ENCODE measurements around the gene PPP1R15B. TPM values are rescaled to one million over a fixed set of nuclear protein-coding genes. Genes with fewer than 3 reads are reported as not detected.

The PPP1R15B gene
- total RNA-seq, 4 donors from 2014 or later = 20.5 to 58.9 (median 46.4) TPM

DNA sequence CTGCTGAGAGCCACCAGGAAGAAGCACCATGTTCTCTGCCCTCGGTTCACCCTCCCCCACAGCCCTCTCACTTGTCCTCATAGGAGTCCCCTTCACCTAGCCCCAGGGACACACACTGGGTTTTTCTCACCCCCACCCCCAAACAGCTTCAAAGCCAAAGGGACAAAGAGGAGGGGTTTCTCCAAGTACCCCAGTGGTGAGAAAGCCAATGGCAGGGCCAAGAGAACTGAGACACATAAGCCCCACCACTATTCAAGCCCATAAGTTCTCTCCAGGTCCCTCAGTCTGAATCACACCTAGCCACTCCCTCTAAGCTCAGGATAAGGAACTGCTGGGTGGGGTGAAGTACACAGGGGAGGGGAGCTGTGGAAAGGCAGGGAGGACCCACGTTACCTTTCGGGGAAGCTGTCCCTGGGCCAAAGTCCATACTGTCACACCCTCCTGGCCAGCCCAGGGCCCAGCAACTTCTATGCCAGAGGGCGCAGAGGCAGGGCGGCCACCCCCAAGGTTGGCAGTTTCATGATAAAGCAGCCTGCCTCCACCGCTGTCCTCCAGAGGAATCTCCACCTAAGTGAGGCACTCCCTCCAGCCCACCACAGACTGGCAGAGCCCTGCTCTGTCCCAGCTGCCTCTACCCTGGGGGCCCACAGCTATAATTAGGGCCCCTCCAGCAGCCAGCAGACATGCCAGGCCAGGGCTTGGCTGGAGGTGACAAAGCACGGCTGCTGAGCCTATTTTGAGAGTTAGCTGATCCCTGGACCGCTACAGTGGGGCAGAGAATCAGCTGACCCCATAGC lies 39.0 kb upstream of the PPP1R15B start:
- H3K36me3 ChIP-seq = no peaks in the 10 kb centered on the region
- TF ChIP-seq, protein P1, sequence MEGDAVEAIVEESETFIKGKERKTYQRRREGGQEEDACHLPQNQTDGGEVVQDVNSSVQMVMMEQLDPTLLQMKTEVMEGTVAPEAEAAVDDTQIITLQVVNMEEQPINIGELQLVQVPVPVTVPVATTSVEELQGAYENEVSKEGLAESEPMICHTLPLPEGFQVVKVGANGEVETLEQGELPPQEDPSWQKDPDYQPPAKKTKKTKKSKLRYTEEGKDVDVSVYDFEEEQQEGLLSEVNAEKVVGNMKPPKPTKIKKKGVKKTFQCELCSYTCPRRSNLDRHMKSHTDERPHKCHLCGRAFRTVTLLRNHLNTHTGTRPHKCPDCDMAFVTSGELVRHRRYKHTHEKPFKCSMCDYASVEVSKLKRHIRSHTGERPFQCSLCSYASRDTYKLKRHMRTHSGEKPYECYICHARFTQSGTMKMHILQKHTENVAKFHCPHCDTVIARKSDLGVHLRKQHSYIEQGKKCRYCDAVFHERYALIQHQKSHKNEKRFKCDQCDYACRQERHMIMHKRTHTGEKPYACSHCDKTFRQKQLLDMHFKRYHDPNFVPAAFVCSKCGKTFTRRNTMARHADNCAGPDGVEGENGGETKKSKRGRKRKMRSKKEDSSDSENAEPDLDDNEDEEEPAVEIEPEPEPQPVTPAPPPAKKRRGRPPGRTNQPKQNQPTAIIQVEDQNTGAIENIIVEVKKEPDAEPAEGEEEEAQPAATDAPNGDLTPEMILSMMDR (IDR thresholded peaks at IDR 0.05) = no peak
- no peak for TF ChIP-seq POLR2A (IDR thresholded peaks at IDR 0.05)
- no peaks in the 10 kb centered on the region for H3K9me3 ChIP-seq
- DNase-seq = no peak
- no peak overlapping the region for H3K4me3 ChIP-seq
- no peaks in the 10 kb centered on the region for H3K27me3 ChIP-seq
- intact Hi-C loops (cut with DNase I; ENCODE audit: low total_unique reads) = no loop called here
- no peaks in the 10 kb centered on the region for H3K4me1 ChIP-seq
- H3K27ac ChIP-seq = peak overlapping the region; percentile 57 to 65

DNA sequence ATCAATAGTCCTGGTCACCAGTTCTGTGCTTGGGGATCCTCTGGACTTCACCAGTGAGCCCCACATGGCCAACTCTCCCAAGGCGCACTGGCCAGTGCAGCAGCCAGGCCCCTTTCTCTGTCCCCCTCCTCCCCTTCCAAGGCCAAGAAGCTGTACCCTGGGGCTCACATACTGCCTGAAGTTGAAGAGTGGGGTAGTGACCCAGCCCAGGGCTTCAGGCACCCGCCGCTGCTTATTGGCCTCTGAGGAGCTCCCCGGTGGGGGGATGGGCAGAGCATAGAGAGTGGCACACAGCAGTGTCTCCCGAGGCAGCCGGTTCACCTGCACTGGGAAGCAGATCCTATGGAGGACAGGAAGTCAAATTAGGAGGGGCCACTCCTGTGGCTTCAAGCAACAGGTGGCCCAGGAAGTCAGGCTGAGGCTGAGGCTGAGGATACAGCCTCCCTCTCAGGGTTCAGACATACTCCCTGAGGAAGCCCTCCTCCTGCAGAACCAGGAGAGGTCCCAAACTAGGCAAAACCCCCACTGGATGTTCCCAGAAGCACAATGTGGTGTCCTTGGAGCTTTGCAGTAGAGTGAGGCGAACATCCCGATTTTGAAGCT lies 38.2 kb upstream of the PPP1R15B start:
- H3K27ac ChIP-seq = peak overlapping the region in 1 of 2 donors; percentile 57
- DNase-seq = no peak
- TF ChIP-seq POLR2A (IDR thresholded peaks at IDR 0.05) = no peak
- TF ChIP-seq, protein P1 (IDR thresholded peaks at IDR 0.05) = no peak

DNA sequence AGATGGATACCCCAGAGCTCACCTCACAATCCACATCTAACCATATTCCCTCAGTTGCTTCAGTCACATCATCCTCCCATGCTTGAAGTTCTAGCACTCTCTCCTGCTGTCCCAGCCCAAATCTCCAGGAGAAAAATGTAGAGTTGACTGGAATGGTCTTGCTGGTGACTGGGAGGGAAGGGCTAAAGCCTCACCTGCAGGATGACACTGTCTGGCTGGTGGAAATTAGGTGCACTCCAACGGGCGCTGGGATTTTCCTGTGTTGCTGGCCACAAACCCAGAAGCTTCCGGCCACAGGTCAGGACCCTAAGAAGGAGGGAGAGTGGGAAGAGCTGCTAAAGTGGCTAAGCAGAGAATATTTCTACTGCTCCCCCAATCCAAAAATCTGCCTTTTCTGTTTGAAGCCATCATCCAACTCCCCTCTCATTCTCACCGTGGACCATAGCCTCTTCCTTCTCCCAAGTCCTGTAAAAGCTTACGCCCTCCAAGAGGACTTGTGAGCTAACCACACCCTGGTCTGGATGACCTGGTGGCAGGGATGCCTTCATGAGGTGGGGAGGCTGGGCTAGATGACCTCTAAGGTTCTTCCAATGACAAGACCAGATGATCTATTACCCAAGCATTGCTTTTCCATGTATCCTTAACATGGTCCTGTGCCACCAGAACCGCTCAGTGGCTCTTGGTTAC lies 37.5 kb upstream of the PPP1R15B start:
- no peak overlapping the region for H3K4me3 ChIP-seq
- no peaks in the 10 kb centered on the region for H3K9me3 ChIP-seq
- no peak for DNase-seq
- no peak for TF ChIP-seq POLR2A (IDR thresholded peaks at IDR 0.05)
- TF ChIP-seq, protein P1 (IDR thresholded peaks at IDR 0.05) = no peak
- no peaks in the 10 kb centered on the region for H3K4me1 ChIP-seq
- H3K27me3 ChIP-seq = no peaks in the 10 kb centered on the region
- no peaks in the 10 kb centered on the region for H3K36me3 ChIP-seq
- intact Hi-C loops (cut with DNase I; ENCODE audit: low total_unique reads) = loop anchor here (5.0 kb wide), 1 partner anchor 53 kb away; no protein-coding TSS in a partner anchor
- no peak overlapping the region for H3K27ac ChIP-seq

More for the DNA sequence above, 38.2 kb upstream of the PPP1R15B start:
- Histone ChIP-seq H3K27me3 (no peaks in the 10 kb centered on the region), H3K4me1 (no peaks in the 10 kb centered on the region), H3K9me3 (no peaks in the 10 kb centered on the region), H3K4me3 (no peak overlapping the region), H3K36me3 (no peaks in the 10 kb centered on the region)
- intact Hi-C loops (cut with DNase I; ENCODE audit: low total_unique reads) = loop anchor here (5.0 kb wide), 1 partner anchor 53 kb away; no protein-coding TSS in a partner anchor

DNA sequence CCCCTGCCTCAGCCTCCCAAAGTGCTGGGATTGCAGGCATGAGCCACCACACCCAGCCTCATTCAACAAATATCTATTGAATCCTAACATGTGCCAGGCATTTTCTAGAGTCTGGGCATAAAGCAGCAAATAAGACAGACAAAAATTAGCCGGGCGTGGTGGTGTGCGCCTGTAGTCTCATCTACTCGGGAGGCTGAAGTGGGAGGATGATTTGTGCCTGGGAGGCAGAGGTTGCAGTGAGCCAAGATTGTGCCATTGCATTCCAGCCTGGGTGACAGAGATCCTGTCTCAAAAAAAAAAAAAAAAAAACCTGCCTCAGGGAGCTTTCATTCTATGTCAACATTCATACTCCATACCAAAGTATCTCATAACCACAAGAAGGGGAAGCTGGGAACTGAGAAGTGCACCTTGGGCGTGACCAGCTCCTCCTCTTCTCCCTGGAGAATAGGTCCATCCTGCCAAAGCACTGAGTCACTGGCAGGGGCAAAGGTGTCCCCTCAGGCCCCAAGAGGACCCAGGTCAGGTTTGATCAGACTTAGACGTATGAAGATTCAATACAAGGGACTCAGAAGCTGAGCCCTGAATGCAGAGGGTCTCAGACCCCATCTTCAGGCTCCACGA lies 36.8 kb upstream of the PPP1R15B start:
- no peak for TF ChIP-seq POLR2A (IDR thresholded peaks at IDR 0.05)
- TF ChIP-seq, protein P1 (IDR thresholded peaks at IDR 0.05) = no peak
- Histone ChIP-seq H3K4me1 (no peaks in the 10 kb centered on the region), H3K9me3 (no peaks in the 10 kb centered on the region), H3K27me3 (no peaks in the 10 kb centered on the region), H3K4me3 (no peak overlapping the region), H3K36me3 (no peaks in the 10 kb centered on the region), H3K27ac (no peak overlapping the region)
- DNase-seq = no peak
- intact Hi-C loops (cut with DNase I; ENCODE audit: low total_unique reads) = loop anchor here (5.0 kb wide), 1 partner anchor 54 kb away; no protein-coding TSS in a partner anchor

Measured in uterus (tissue), 4 donors.